ENCODE results near the gene MST1.
"Not testable (repeated sequence)": the region's sequence is repeated elsewhere in the genome, so short reads cannot be mapped to it uniquely, and the experiment has no call there.

DNA sequence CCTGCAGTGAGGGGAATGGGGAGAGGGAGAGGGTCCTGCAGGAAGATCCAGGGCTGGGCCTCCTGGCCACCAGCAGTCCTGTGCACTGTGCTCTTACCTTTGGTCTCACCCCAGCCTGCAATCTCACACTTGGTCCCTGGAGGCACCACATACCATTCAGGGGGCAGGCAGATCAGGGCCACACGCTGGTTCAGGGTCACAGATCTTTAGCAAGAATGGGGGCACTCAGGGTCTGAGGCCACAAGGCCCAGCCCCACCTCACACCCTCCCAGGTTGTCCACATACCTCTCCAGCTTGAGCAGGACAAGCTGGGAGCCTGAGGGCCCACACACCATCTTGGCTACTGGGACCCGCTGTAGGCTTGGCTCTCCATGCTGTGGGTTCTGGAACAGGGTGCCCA, 4.8 kb downstream of the MST1 start:
- TF ChIP-seq, protein P1, sequence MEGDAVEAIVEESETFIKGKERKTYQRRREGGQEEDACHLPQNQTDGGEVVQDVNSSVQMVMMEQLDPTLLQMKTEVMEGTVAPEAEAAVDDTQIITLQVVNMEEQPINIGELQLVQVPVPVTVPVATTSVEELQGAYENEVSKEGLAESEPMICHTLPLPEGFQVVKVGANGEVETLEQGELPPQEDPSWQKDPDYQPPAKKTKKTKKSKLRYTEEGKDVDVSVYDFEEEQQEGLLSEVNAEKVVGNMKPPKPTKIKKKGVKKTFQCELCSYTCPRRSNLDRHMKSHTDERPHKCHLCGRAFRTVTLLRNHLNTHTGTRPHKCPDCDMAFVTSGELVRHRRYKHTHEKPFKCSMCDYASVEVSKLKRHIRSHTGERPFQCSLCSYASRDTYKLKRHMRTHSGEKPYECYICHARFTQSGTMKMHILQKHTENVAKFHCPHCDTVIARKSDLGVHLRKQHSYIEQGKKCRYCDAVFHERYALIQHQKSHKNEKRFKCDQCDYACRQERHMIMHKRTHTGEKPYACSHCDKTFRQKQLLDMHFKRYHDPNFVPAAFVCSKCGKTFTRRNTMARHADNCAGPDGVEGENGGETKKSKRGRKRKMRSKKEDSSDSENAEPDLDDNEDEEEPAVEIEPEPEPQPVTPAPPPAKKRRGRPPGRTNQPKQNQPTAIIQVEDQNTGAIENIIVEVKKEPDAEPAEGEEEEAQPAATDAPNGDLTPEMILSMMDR (conservative IDR thresholded peaks at IDR 0.05 in 1 of 2, IDR thresholded peaks at IDR 0.05 in 1 of 2; ENCODE audit: low read depth in 1 of 2, low read length in 2 of 2): not testable (repeated sequence)
- not testable (repeated sequence) for TF ChIP-seq EZH2 (IDR thresholded peaks at IDR 0.05; ENCODE audit: low read length, missing control alignments)
